AG04450 (cell line): ENCODE results near the gene TCOF1. TPM values are rescaled to one million over a fixed set of nuclear protein-coding genes. Genes with fewer than 3 reads are reported as not detected.
A peak's percentile ranks its signal among the peaks of the same experiment; 100 is the strongest.

Experiments used
- CTCF ChIA-PET: fragments of 300-600, 350-600 bp; formaldehyde crosslinking; extraction: SDS; loops from one replicate; lab custom pipeline; 2022; ENCODE audit warnings: antibody characterized with exemption, inconsistent platforms; lab: Charles Lee
- POLR2A ChIA-PET: fragments of 350-600 bp; formaldehyde crosslinking; extraction: SDS; loops from one replicate; lab custom pipeline; 2021; ENCODE audit warnings: antibody characterized with exemption, inconsistent platforms; lab: Yijun Ruan, JAX
- DNase-seq: peaks from one replicate; pipeline ENCODE4 v3.0.0-alpha.2; 2011; ENCODE audit warnings: low read depth, low spot score
- H3K27ac ChIP-seq: one replicate; pipeline ENCODE4 v1.5.1; 2012; ENCODE audit warnings: low read depth, low read length, control low read depth
- H3K27me3 ChIP-seq: one replicate; pipeline ENCODE4 v1.6.0; 2012; ENCODE audit warnings: low read length; ENCODE audit not compliant: control insufficient read depth, insufficient read depth
- H3K4me3 ChIP-seq: 2 replicates; pipeline ENCODE4 v1.5.1; 2011; ENCODE audit warnings: mild to moderate bottlenecking, low read depth, low read length, control low read depth
- H3K9me3 ChIP-seq: 2 replicates; pipeline ENCODE4 v1.5.1; 2012; ENCODE audit warnings: low read length; ENCODE audit not compliant: control insufficient read depth, insufficient read depth
- CTCF ChIP-seq: IDR thresholded peaks from 2 replicates; pipeline ENCODE4 v1.5.1; 2011; ENCODE audit warnings: low read depth, low read length, control low read depth, inconsistent platforms
- polyA plus RNA-seq: library from polyadenylated mRNA; depleted of rRNA; stranded (reverse); fragments of >200 nt; gene quantifications from 2 replicates; pipeline ENCODE4 v1.2.3, GENCODE V29; 2011

TCOF1 gene
- polyA plus RNA-seq, 1 experiment = 6.5 TPM

- Histone ChIP-seq H3K4me3 (no peak overlapping the region), H3K27ac (peak overlapping the region; percentile 92), H3K9me3 (peaks cover under 1% of the 10 kb centered on the region; the same call in 1 of the 2 replicates), H3K27me3 (no peaks in the 10 kb centered on the region)
- ChIA-PET POLR2A (interaction anchor here (1.6 kb wide), 1 partner anchor 13 kb away, joined by 8 read pairs; the partner anchor contains the start of gene ARSI), CTCF (interaction anchor here (0.6 kb wide), 1 partner anchor 335 kb away, joined by 3 read pairs; no protein-coding TSS in a partner anchor)
- TF ChIP-seq CTCF = no peak
- DNase-seq = no peak
These were observed 41.2 kb upstream of the TCOF1 start for GRCh38 chr5:150316320-150316719.

- Histone ChIP-seq H3K9me3 (peaks cover 2% of the 10 kb centered on the region; the same call in 1 of the 2 replicates), H3K27ac (peak overlapping the region; percentile 92), H3K4me3 (no peak overlapping the region), H3K27me3 (no peaks in the 10 kb centered on the region)
- peak; percentile 70 for DNase-seq
- TF ChIP-seq CTCF = no peak
- POLR2A ChIA-PET = interaction anchor here (0.9 to 1.6 kb wide), 3 partner anchors 12 to 132 kb away, joined by 3 to 8 read pairs (median 4); partner anchors contain the start of genes ARSI and RPS14
- CTCF ChIA-PET = no interaction called here
These were observed 40.2 kb upstream of the TCOF1 start for GRCh38 chr5:150317048-150318003.

GRCh38 chr5:150318613-150319483 lies 38.6 kb upstream of the TCOF1 start:
- no peak for TF ChIP-seq CTCF
- POLR2A ChIA-PET = interaction anchor here (3.0 kb wide), 1 partner anchor 15 kb away, joined by 22 read pairs; the partner anchor contains the start of gene ARSI
- CTCF ChIA-PET = interaction anchor here (1.3 kb wide), 1 partner anchor 10 kb away, joined by 3 read pairs; no protein-coding TSS in a partner anchor
- no peak for DNase-seq
- Histone ChIP-seq H3K27ac (peak overlapping the region; percentile 59), H3K4me3 (no peak overlapping the region), H3K27me3 (no peaks in the 10 kb centered on the region), H3K9me3 (peaks cover 2% of the 10 kb centered on the region; the same call in 1 of the 2 replicates)

GRCh38 chr5:150319484-150319790 lies 38.1 kb upstream of the TCOF1 start:
- Histone ChIP-seq H3K9me3 (peaks cover 2% of the 10 kb centered on the region; the same call in 1 of the 2 replicates), H3K4me3 (no peak overlapping the region), H3K27me3 (no peaks in the 10 kb centered on the region), H3K27ac (no peak overlapping the region)
- CTCF ChIA-PET = interaction anchor here (1.3 to 2.3 kb wide), 2 partner anchors 11 to 17 kb away, joined by 3 to 8 read pairs; partner anchors contain the start of gene ARSI
- DNase-seq = no peak
- POLR2A ChIA-PET = interaction anchor here (0.6 to 3.0 kb wide), 2 partner anchors 15 to 29 kb away, joined by 9 to 22 read pairs; partner anchors contain the start of gene ARSI
- no peak for TF ChIP-seq CTCF
